Tibial artery (tissue), 4 donors: ENCODE data around the gene NWD2.
"Not testable (repeated sequence)": the region's sequence is repeated elsewhere in the genome, so short reads cannot be mapped to it uniquely, and the experiment has no call there.

Source experiments
- DNase-seq, 2 donors: peaks; one replicate each; pipeline ENCODE4 v3.0.0-alpha.2; 2019
- H3K27ac ChIP-seq, 2 donors: fragments of 200-600 bp; sonication (generic) in 1 of 2; 1 replicate in 1 of 2; 2 replicates in 1 of 2; pipeline ENCODE4 v1.5.1; 2018 to 2019; ENCODE audit warnings: mild to moderate bottlenecking in 1 of 2
- H3K27me3 ChIP-seq, 2 donors: fragments of 200-600 bp; sonication (generic) in 1 of 2; one replicate each; pipeline versions ENCODE4 v1.5.1 to v1.6.0; 2016 to 2019
- H3K36me3 ChIP-seq, 3 donors: fragments of 200-600 bp; sonication (generic) in 2 of 3; one replicate each; pipeline ENCODE4 v1.5.1; 2016 to 2019; ENCODE audit warnings: mild to moderate bottlenecking in 2 of 3
- H3K4me1 ChIP-seq, 4 donors: fragments of 200-600 bp; sonication (generic) in 2 of 4; 1 replicate in 3 of 4; 2 replicates in 1 of 4; pipeline ENCODE4 v1.5.1; 2016 to 2019
- H3K4me3 ChIP-seq, 2 donors: fragments of 200-600 bp; sonication (generic) in 1 of 2; 1 replicate in 1 of 2; 2 replicates in 1 of 2; pipeline ENCODE4 v1.5.1; 2018 to 2019; ENCODE audit warnings: mild to moderate bottlenecking in 2 of 2
- H3K9me3 ChIP-seq, 3 donors: fragments of 200-600 bp; sonication (generic) in 1 of 3; one replicate each; pipeline ENCODE4 v1.5.1; 2016 to 2019
- CTCF ChIP-seq, 2 experiments: fragments of 200-600 bp in 1 of 2; fragments of 450-650 bp in 1 of 2; IDR thresholded peaks; one replicate each; pipeline ENCODE4 v1.5.1; 2017 to 2019; ENCODE audit warnings: antibody characterized with exemption in 2 of 2, mild to moderate bottlenecking in 1 of 2, moderate library complexity in 1 of 2
- intact Hi-C: fragments of 100-400 bp; cut with DNase I; formaldehyde crosslinking; loops from one replicate; pipeline ENCODE4 v1.15.0; 2023; ENCODE audit warnings: low total_unique reads

NWD2 gene

GRCh38 chr4:37487668-37488067, 243.1 kb downstream of the NWD2 start:
- Histone ChIP-seq H3K27me3 (no peaks in the 10 kb centered on the region), H3K4me3 (no peak overlapping the region), H3K4me1 (no peaks in the 10 kb centered on the region), H3K9me3 (no peaks in the 10 kb centered on the region), H3K27ac (no peak overlapping the region), H3K36me3 (no peaks in the 10 kb centered on the region)
- TF ChIP-seq CTCF (IDR thresholded peaks at IDR 0.05): no peak
- intact Hi-C loops: no loop called here
- DNase-seq: no peak

DNA sequence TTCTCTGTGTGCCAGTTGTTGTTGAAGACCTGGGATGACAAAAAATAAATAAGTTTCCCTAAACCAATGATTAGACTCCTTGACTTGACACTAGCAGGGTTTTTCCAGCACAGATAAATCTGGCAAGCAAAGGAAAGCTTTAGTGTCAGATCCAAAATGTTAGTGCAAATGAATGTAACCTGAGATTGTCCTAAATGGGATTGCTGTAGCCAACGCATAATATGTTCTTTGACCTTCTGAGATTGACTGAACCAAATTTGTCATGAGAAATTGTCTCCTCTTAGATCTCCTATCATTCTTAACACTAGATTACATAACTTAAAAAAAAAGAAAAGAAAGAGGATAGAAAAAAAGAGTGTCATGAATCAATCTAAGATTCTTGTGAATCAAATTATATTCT, 245.2 kb downstream of the NWD2 start:
- TF ChIP-seq CTCF (IDR thresholded peaks at IDR 0.05): no peak
- intact Hi-C loops: no loop called here
- Histone ChIP-seq H3K27me3 (no peaks in the 10 kb centered on the region), H3K4me1 (no peaks in the 10 kb centered on the region), H3K9me3 (no peaks in the 10 kb centered on the region), H3K27ac (no peak overlapping the region), H3K4me3 (no peak overlapping the region), H3K36me3 (no peaks in the 10 kb centered on the region)
- DNase-seq: no peak

DNA sequence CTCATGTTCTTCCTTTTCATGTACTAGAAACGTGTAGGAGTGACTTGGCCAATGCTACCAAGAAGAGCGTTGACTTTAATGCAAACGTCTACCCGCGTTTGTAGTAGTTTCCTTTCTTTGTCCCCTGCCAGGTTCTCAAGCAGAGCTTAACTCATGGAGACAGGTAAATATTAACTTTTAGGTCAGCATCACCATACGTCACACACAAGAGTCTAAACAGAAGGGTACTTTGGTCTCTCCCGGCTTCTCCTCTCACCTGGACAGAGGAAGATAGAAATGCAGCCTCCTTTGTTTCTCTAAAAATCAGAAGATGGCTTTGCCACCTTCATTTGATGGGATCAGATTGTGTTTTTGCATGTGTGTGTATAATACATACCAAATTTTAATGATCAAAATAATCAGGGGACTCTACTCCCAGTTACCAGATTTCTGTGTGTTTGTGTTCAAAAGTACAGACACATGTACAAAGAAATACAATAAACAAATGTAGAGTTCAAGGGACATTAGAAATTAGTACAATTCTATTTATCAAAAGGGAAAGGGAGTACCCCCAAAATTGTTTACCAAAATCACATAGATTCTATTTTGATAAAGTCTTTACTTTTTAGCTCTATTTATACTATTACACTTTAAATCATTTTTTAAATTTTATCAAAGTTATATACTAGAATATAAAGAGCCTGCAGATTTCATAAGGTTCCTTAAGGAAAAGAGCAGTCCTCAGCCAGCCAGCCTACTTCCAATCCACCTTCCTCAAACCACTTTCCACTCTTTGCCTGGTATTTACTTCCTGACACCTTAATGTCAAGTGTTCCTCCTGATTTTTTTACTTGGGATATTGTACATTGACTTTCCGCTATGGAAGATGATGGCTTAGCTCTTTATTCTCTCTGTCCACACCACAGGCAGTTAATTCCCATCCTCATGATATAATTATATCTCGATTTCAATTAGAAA, 246.1 kb downstream of the NWD2 start:
- no peaks in the 10 kb centered on the region for H3K9me3 ChIP-seq
- TF ChIP-seq CTCF (IDR thresholded peaks at IDR 0.05): no peak
- intact Hi-C loops: no loop called here
- no peak overlapping the region for H3K27ac ChIP-seq
- no peak for DNase-seq
- H3K27me3 ChIP-seq: no peaks in the 10 kb centered on the region
- no peak overlapping the region for H3K4me3 ChIP-seq
- H3K36me3 ChIP-seq: no peaks in the 10 kb centered on the region
- H3K4me1 ChIP-seq: no peaks in the 10 kb centered on the region

GRCh38 chr4:37495353-37495752, 250.8 kb downstream of the NWD2 start:
- H3K27me3 ChIP-seq, intact Hi-C loops: not testable (repeated sequence)

More at GRCh38 chr4:37495353-37495752, 250.8 kb downstream of the NWD2 start:
- H3K36me3 ChIP-seq, H3K27ac ChIP-seq, H3K4me1 ChIP-seq, H3K4me3 ChIP-seq, H3K9me3 ChIP-seq, DNase-seq: not testable (repeated sequence)
